Panc1 (cell line): Measurements from ENCODE around the gene CXCL1. TPM values are rescaled to one million over a fixed set of nuclear protein-coding genes. Genes with fewer than 3 reads are reported as not detected.

ENCODE experiments used
- ATAC-seq: fragments of 200-7000 bp; cut with Tn5 transposase; 2 replicates; pipeline ENCODE4 v1.9.1; 2020; ENCODE audit warnings: mild to moderate bottlenecking, moderate library complexity
- BruUV-seq: library from RNA; stranded (reverse); fragments of 400-500 nt; replicated peaks from 2 replicates; lab custom pipeline; 2021; lab: Mats Ljungman, UMichigan
- CTCF ChIA-PET: fragments of 300-600 bp; sonication (Branson Sonifier 250); formaldehyde crosslinking; loops from one replicate; lab custom pipeline; 2022; ENCODE audit warnings: antibody characterized with exemption; lab: Charles Lee
- POLR2A ChIA-PET: fragments of 300-600 bp; sonication (Branson Sonifier 250); formaldehyde crosslinking; loops from one replicate; lab custom pipeline; 2022; ENCODE audit warnings: antibody characterized with exemption; lab: Charles Lee
- DNase-seq: peaks from one replicate; pipeline ENCODE4 v3.0.0-alpha.2; 2010; ENCODE audit warnings: low read depth, low spot score
- H3K27ac ChIP-seq: 2 replicates; pipeline ENCODE4 v1.5.1; 2011; ENCODE audit warnings: mild to moderate bottlenecking, low read length, inconsistent platforms
- H3K27me3 ChIP-seq: fragments of 200-500 bp; sonication (Bioruptor generic); 2 replicates; pipeline ENCODE4 v1.6.0; 2014; ENCODE audit warnings: low read length, inconsistent platforms; ENCODE audit not compliant: control insufficient read depth, insufficient read depth
- H3K36me3 ChIP-seq: fragments of 200-500 bp; sonication (Bioruptor generic); 2 replicates; pipeline ENCODE4 v1.5.1; 2014; ENCODE audit warnings: inconsistent platforms, mild to moderate bottlenecking, low read length, moderate library complexity; ENCODE audit not compliant: control insufficient read depth, insufficient read depth
- H3K4me1 ChIP-seq: 2 replicates; pipeline ENCODE4 v1.5.1; 2011; ENCODE audit warnings: inconsistent platforms, mild to moderate bottlenecking, low read length, moderate library complexity; ENCODE audit not compliant: control insufficient read depth, insufficient read depth
- H3K4me3 ChIP-seq, 2 experiments: 2 replicates each; pipeline ENCODE4 v1.5.1; 2011 to 2012; ENCODE audit warnings: low read depth in 2 of 2, low read length in 2 of 2, mild to moderate bottlenecking in 2 of 2, inconsistent platforms in 1 of 2, moderate library complexity in 1 of 2
- H3K9me3 ChIP-seq: fragments of 200-500 bp; sonication (Bioruptor generic); 2 replicates; pipeline ENCODE4 v1.5.1; 2014; ENCODE audit warnings: low read depth, mild to moderate bottlenecking, inconsistent platforms, low read length, moderate library complexity; ENCODE audit not compliant: control insufficient read depth, insufficient read depth
- POLR2AphosphoS5 ChIP-seq: IDR thresholded peaks from 2 replicates; pipeline ENCODE4 v1.6.1; 2012; ENCODE audit warnings: mild to moderate bottlenecking, low read depth, low read length, moderate library complexity
- REST ChIP-seq, 2 experiments: IDR thresholded peaks; 2 replicates each; pipeline ENCODE4 v1.6.1; 2011 to 2012; ENCODE audit warnings: low read depth in 2 of 2, control low read depth in 1 of 2, low read length in 1 of 2, mild to moderate bottlenecking in 1 of 2, moderate library complexity in 1 of 2; ENCODE audit not compliant: insufficient read depth in 1 of 2
- SIN3A ChIP-seq: IDR thresholded peaks from 2 replicates; pipeline ENCODE4 v1.6.1; 2012; ENCODE audit warnings: low read depth, mild to moderate bottlenecking, low read length, moderate library complexity, borderline replicate concordance; ENCODE audit not compliant: insufficient read depth
- TCF7L2 ChIP-seq: IDR thresholded peaks from 2 replicates; pipeline ENCODE4 v1.6.1; 2011; ENCODE audit warnings: mild to moderate bottlenecking, low read depth, low read length, inconsistent platforms
- in situ Hi-C: cut with HindIII; loops from 2 replicates; pipeline ENCODE4 v1.10.0; 2016; ENCODE audit warnings: low sequenced_read_pairs, low pct_unique_long_range_greater_than_20kb
- intact Hi-C: fragments of 100-400 bp; cut with micrococcal nuclease; formaldehyde crosslinking; loops from one replicate; pipeline ENCODE4 v1.10.0; 2022; ENCODE audit not compliant: unreplicated experiment
- total RNA-seq: library from RNA; stranded (reverse); gene quantifications from one replicate; pipeline ENCODE4 v1.2.1, GENCODE V29; 2021; ENCODE audit not compliant: unreplicated experiment
- TF ChIP-seq, protein P1 (sequence below): fragments of 450-650 bp; IDR thresholded peaks from 2 replicates; pipeline ENCODE4 v1.5.1; 2017; ENCODE audit warnings: mild to moderate bottlenecking

CXCL1 gene
- total RNA-seq, 1 experiment from 2014 or later, result 12.8 TPM

DNA sequence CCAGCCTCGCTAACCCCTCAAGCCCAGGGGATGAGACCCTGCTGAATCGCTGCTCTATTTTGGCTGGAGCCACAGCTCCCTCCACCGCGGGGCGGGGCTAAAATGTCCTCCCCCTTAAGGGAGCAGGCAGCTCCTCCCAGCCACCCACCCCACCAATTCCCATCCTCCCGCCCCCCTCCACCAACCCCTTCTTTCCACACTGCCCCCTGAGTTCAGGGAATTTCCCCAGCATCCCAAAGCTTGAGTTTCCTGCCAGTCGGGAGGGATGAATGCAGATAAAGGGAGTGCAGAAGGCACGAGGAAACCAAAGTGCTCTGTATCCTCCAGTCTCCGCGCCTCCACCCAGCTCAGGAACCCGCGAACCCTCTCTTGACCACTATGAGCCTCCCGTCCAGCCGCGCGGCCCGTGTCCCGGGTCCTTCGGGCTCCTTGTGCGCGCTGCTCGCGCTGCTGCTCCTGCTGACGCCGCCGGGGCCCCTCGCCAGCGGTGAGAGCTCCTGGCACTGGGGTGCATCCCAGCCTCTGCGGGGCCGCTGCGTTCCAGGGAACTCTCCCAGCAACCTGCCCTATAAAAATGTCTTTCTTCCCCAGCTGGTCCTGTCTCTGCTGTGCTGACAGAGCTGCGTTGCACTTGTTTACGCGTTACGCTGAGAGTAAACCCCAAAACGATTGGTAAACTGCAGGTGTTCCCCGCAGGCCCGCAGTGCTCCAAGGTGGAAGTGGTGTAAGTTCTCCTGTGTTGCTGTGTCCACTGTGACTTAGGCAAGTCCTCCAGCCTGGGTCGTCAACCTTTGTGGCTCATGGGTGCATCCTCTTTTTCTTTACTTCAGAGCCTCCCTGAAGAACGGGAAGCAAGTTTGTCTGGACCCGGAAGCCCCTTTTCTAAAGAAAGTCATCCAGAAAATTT is 32.6 kb upstream of the CXCL1 start, which contains the start of gene CXCL6:
Gene CXCL6, plus strand, starts transcription at position 306 of the 907 bp plus-strand sequence. Its CDS starts 73 bp downstream, at position 379.
- H3K4me3 ChIP-seq, result peak within 1 kb of the TSS; percentile 37 to 58
- peak; percentile 78 for ATAC-seq
- H3K36me3 ChIP-seq, result no peaks in the 10 kb centered on the region
- ChIA-PET POLR2A (no interaction called here), CTCF (interaction anchor here (0.6 kb wide), 1 partner anchor 14 kb away, joined by 3 read pairs; no protein-coding TSS in a partner anchor)
- TF ChIP-seq, protein P1, sequence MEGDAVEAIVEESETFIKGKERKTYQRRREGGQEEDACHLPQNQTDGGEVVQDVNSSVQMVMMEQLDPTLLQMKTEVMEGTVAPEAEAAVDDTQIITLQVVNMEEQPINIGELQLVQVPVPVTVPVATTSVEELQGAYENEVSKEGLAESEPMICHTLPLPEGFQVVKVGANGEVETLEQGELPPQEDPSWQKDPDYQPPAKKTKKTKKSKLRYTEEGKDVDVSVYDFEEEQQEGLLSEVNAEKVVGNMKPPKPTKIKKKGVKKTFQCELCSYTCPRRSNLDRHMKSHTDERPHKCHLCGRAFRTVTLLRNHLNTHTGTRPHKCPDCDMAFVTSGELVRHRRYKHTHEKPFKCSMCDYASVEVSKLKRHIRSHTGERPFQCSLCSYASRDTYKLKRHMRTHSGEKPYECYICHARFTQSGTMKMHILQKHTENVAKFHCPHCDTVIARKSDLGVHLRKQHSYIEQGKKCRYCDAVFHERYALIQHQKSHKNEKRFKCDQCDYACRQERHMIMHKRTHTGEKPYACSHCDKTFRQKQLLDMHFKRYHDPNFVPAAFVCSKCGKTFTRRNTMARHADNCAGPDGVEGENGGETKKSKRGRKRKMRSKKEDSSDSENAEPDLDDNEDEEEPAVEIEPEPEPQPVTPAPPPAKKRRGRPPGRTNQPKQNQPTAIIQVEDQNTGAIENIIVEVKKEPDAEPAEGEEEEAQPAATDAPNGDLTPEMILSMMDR, result no peak
- no peak for TF ChIP-seq POLR2AphosphoS5
- no peak for TF ChIP-seq TCF7L2
- TF ChIP-seq SIN3A, result no peak
- TF ChIP-seq REST (IDR thresholded peaks at IDR 0.05; ENCODE audit: insufficient read depth in 1 of 2, low read depth in 2 of 2, low read length in 1 of 2), result no peak
- H3K27me3 ChIP-seq, result no peaks in the 10 kb centered on the region
- no peak for DNase-seq
- H3K27ac ChIP-seq, result no peak within 1 kb of the TSS
- intact Hi-C loops, result no loop called here
- H3K4me1 ChIP-seq, result no peaks in the 10 kb centered on the region
- in situ Hi-C loops, result no loop called here
- H3K9me3 ChIP-seq, result no peaks in the 10 kb centered on the region
- no TSS peak for BruUV-seq

GRCh38 chr4:73839071-73839470 is 30.1 kb upstream of the CXCL1 start:
- Histone ChIP-seq H3K36me3 (no peaks in the 10 kb centered on the region), H3K27ac (no peak overlapping the region), H3K4me1 (no peaks in the 10 kb centered on the region; the same call in 1 of the 2 replicates), H3K4me3 (no peak overlapping the region), H3K9me3 (no peaks in the 10 kb centered on the region), H3K27me3 (no peaks in the 10 kb centered on the region)
- ChIA-PET POLR2A (no interaction called here), CTCF (no interaction called here)
- in situ Hi-C loops (no loop called here), intact Hi-C loops (no loop called here)
- no peak for TF ChIP-seq POLR2AphosphoS5
- no peak for TF ChIP-seq TCF7L2
- no peak for TF ChIP-seq REST (IDR thresholded peaks at IDR 0.05; ENCODE audit: insufficient read depth in 1 of 2, low read depth in 2 of 2, low read length in 1 of 2)
- TF ChIP-seq SIN3A, result no peak
- TF ChIP-seq, protein P1, result no peak
- DNase-seq, result no peak
- no TSS peak for BruUV-seq
- ATAC-seq, result no peak
